CD1c-positive myeloid dendritic cell (primary cell): Measurements from ENCODE around the gene HRH2.

Source experiments
- DNase-seq: peaks from one replicate; pipeline ENCODE4 v3.0.0-alpha.2; 2016; ENCODE audit errors: extremely low spot score

Gene HRH2

GRCh38 chr5:175677571-175677970 is 19.7 kb downstream of the HRH2 start:
- DNase-seq, result peak; percentile 12

- DNase-seq, result no peak
These were observed 20.2 kb downstream of the HRH2 start for GRCh38 chr5:175678074-175678473.

GRCh38 chr5:175679411-175679810 is 21.5 kb downstream of the HRH2 start:
- no peak for DNase-seq

- no peak for DNase-seq
These were observed 22.1 kb downstream of the HRH2 start for GRCh38 chr5:175680020-175680419.

- peak; percentile 29 for DNase-seq
These were observed 22.6 kb downstream of the HRH2 start for GRCh38 chr5:175680463-175680862.

- DNase-seq, result no peak
These were observed 23.4 kb downstream of the HRH2 start for GRCh38 chr5:175681045-175681967.

- DNase-seq, result no peak
These were observed 24.1 kb downstream of the HRH2 start for GRCh38 chr5:175681968-175682340.

- DNase-seq, result no peak
These were observed 24.8 kb downstream of the HRH2 start for GRCh38 chr5:175682664-175683063.

GRCh38 chr5:175683231-175683630 is 25.4 kb downstream of the HRH2 start:
- DNase-seq, result no peak

GRCh38 chr5:175683921-175684320 is 26.1 kb downstream of the HRH2 start:
- no peak for DNase-seq

GRCh38 chr5:175684931-175685330 is 27.1 kb downstream of the HRH2 start:
- no peak for DNase-seq

GRCh38 chr5:175685701-175686350 is 28.0 kb downstream of the HRH2 start:
- DNase-seq, result no peak

- no peak for DNase-seq
These were observed 28.5 kb downstream of the HRH2 start for GRCh38 chr5:175686396-175686795.

GRCh38 chr5:175686826-175687225 is 29.0 kb downstream of the HRH2 start:
- DNase-seq, result no peak

GRCh38 chr5:175687231-175687701 is 29.4 kb downstream of the HRH2 start:
- DNase-seq, result no peak

- DNase-seq, result peak; percentile 19
These were observed 30.7 kb downstream of the HRH2 start for GRCh38 chr5:175688352-175689146.

- DNase-seq, result peak; percentile 96
These were observed 31.5 kb downstream of the HRH2 start for GRCh38 chr5:175689147-175689991.

GRCh38 chr5:175690025-175690424 is 32.2 kb downstream of the HRH2 start:
- no peak for DNase-seq

GRCh38 chr5:175690586-175690985 is 32.7 kb downstream of the HRH2 start:
- no peak for DNase-seq

- no peak for DNase-seq
These were observed 33.9 kb downstream of the HRH2 start for GRCh38 chr5:175691761-175692160.
